Measurements from ENCODE around the gene SHROOM3. TPM values are rescaled to one million over a fixed set of nuclear protein-coding genes. Genes with fewer than 3 reads are reported as not detected.

The SHROOM3 gene
- total RNA-seq, 2 donors from 2014 or later = 142 to 160 TPM

DNA sequence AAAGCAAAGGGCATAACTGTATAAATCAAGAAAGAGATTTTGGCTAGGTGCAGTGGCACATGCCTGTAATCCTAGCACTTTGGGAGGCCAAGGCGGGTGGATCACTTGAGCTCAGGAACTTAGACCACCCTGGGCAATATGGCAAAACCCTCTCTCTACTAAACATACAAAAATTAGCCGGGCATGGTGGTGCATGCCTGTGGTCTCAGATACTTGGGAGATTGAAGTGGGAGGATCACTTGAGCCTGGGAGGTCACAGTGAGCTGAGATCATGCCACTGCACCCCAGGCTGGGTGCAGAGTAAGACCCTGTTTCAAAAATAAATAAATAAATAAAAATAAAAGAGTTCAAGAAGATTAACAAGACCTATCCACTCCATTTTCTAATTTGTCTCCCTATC lies 235.6 kb downstream of the SHROOM3 start:
- Histone ChIP-seq H3K36me3 (no peaks in the 10 kb centered on the region), H3K4me3 (no peak overlapping the region), H3K27me3 (no peaks in the 10 kb centered on the region), H3K9ac (ENCODE audit: low read depth in 2 of 2, low read length in 2 of 2) (no peak overlapping the region), H3K27ac (no peak overlapping the region), H3K9me3 (no peaks in the 10 kb centered on the region), H3K4me1 (peaks cover 3% of the 10 kb centered on the region)
- TF ChIP-seq, protein P1, sequence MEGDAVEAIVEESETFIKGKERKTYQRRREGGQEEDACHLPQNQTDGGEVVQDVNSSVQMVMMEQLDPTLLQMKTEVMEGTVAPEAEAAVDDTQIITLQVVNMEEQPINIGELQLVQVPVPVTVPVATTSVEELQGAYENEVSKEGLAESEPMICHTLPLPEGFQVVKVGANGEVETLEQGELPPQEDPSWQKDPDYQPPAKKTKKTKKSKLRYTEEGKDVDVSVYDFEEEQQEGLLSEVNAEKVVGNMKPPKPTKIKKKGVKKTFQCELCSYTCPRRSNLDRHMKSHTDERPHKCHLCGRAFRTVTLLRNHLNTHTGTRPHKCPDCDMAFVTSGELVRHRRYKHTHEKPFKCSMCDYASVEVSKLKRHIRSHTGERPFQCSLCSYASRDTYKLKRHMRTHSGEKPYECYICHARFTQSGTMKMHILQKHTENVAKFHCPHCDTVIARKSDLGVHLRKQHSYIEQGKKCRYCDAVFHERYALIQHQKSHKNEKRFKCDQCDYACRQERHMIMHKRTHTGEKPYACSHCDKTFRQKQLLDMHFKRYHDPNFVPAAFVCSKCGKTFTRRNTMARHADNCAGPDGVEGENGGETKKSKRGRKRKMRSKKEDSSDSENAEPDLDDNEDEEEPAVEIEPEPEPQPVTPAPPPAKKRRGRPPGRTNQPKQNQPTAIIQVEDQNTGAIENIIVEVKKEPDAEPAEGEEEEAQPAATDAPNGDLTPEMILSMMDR (IDR thresholded peaks at IDR 0.05) = no peak
- DNase-seq = no peak
- intact Hi-C loops (cut with DNase I) = no loop called here

DNA sequence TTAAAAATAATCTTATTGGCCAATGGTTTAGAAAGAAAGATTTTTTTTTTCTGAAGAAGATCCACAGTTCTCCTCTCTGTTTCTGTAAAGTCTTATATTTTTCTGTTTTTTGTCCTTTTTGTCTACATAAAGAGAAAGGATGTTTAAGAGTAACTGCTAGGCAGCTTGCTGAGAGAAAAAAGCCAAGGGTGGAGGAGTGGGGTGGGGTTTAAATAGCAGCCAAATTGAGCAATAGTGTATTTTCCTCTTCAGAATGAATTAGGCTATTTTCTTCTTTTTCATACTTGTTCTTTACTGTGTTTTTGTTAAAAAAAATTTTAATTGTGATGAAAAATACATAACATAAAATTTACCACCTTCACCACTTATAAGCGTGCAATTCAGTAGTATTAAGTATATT lies 238.3 kb downstream of the SHROOM3 start:
- Histone ChIP-seq H3K36me3 (no peaks in the 10 kb centered on the region), H3K27me3 (no peaks in the 10 kb centered on the region), H3K9ac (ENCODE audit: low read depth in 2 of 2, low read length in 2 of 2) (no peak overlapping the region), H3K9me3 (no peaks in the 10 kb centered on the region), H3K4me3 (no peak overlapping the region), H3K4me1 (no peaks in the 10 kb centered on the region), H3K27ac (no peak overlapping the region)
- TF ChIP-seq, protein P1 (IDR thresholded peaks at IDR 0.05) = no peak
- intact Hi-C loops (cut with DNase I) = no loop called here
- no peak for DNase-seq

DNA sequence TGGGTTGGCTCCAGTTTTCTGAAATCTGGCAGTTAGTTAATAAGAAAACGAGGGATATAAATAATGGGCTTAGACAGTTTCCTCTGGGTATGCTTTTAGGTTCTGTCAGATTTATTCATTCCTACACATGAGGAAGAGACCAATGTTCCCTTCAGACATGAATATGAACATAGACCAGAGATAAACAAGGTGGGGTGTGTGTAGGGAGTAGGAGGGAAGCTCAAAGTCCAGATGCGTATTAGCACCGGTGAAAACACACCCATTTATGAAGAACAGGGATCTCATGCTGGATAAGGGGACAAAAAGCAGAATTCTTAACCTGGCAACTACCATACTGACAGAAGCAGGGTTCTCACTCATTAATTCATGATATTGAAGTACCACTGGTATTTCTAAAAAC lies 240.0 kb downstream of the SHROOM3 start:
- TF ChIP-seq, protein P1 (IDR thresholded peaks at IDR 0.05) = no peak
- H3K4me1 ChIP-seq = no peaks in the 10 kb centered on the region
- intact Hi-C loops (cut with DNase I) = no loop called here
- peak; percentile 58 for DNase-seq
- H3K27me3 ChIP-seq = no peaks in the 10 kb centered on the region
- H3K9me3 ChIP-seq = no peaks in the 10 kb centered on the region
- H3K36me3 ChIP-seq = no peaks in the 10 kb centered on the region
- H3K4me3 ChIP-seq = no peak overlapping the region
- H3K9ac ChIP-seq (ENCODE audit: low read depth in 2 of 2, low read length in 2 of 2) = peak overlapping the region in 1 of 2 donors; percentile 22
- peak overlapping the region; percentile 83 for H3K27ac ChIP-seq

DNA sequence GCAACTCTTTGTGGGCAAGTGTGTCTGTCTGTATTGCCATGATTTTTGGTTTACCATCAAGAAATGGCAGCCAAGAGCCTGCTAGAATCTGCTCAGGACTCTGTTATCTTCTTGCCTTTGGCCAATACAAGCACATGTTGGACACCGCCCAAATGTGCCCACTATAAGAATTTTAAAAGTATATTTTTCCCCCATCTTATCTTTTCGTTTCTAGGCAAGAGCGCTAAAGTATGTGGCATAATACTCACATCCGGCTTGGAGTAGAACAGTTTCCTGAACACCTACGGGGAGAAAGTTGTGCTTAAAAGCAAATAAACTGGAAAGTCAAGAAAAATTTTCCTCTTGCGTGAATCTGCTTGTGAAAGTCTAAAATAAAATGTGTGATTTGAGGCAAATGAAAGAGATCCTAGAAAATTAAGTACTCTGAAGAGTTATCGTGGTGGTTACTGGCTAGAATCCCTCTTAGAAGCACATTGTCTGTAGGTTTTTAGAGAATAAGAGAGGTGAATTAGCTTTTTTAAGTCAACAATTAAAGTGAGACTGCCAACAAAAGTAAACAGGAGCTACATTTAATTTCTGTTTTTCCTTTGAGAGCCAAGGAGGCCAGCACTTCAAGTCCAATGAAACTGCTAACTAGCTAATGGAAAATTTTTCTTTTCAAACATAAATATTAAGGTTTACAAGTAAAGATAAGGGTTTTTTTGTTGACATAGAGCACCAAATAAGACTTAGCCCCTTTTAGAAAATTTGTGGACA lies 242.7 kb downstream of the SHROOM3 start:
- no peak for DNase-seq
- H3K36me3 ChIP-seq = no peaks in the 10 kb centered on the region
- H3K9me3 ChIP-seq = no peaks in the 10 kb centered on the region
- H3K27ac ChIP-seq = no peak overlapping the region
- H3K4me1 ChIP-seq = no peaks in the 10 kb centered on the region
- TF ChIP-seq, protein P1 (IDR thresholded peaks at IDR 0.05) = no peak
- H3K4me3 ChIP-seq = no peak overlapping the region
- H3K27me3 ChIP-seq = no peaks in the 10 kb centered on the region
- H3K9ac ChIP-seq (ENCODE audit: low read depth in 2 of 2, low read length in 2 of 2) = no peak overlapping the region
- intact Hi-C loops (cut with DNase I) = no loop called here

DNA sequence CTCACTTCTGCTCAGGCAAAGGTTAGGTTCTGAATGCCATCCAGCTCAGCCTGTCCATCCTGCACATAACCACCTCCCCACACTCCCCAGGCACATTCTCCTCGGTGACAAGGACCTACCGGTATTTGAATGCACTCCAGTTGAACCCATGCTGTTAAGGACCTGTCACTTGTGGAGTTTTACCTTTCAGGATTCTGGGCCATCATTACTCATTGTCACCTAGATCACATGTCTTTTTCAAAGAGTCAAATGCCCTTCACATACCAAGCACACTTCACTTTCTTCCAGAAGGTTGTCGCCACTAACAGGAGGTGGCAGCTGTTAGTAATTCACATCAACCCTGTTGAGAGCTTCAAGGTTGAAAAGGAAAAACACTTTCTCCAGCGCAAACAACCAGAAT lies 244.7 kb downstream of the SHROOM3 start:
- no peaks in the 10 kb centered on the region for H3K4me1 ChIP-seq
- intact Hi-C loops (cut with DNase I) = loop anchor here (10.0 kb wide), 1 partner anchor 85 kb away; no protein-coding TSS in a partner anchor

More for the DNA sequence above, 244.7 kb downstream of the SHROOM3 start:
- Histone ChIP-seq H3K9ac (ENCODE audit: low read depth in 2 of 2, low read length in 2 of 2) (no peak overlapping the region), H3K36me3 (no peaks in the 10 kb centered on the region), H3K4me3 (no peak overlapping the region), H3K27me3 (no peaks in the 10 kb centered on the region), H3K27ac (no peak overlapping the region), H3K9me3 (no peaks in the 10 kb centered on the region)
- TF ChIP-seq, protein P1 (IDR thresholded peaks at IDR 0.05) = no peak
- no peak for DNase-seq

Measured in colonic mucosa (tissue), 4 donors.